Panc1 (cell line): ENCODE data around the gene CD83.

Experiments
- TCF7L2 ChIP-seq: IDR thresholded peaks from 2 replicates; pipeline ENCODE4 v1.6.1; 2011; ENCODE audit warnings: mild to moderate bottlenecking, low read depth, low read length, inconsistent platforms
- TF ChIP-seq, protein P1 (sequence below): fragments of 450-650 bp; IDR thresholded peaks from 2 replicates; pipeline ENCODE4 v1.5.1; 2017; ENCODE audit warnings: mild to moderate bottlenecking
- TF ChIP-seq, protein P2 (sequence below), 2 experiments: IDR thresholded peaks; 2 replicates each; pipeline ENCODE4 v1.6.1; 2011 to 2012; ENCODE audit warnings: low read depth in 2 of 2, control low read depth in 1 of 2, low read length in 1 of 2, mild to moderate bottlenecking in 1 of 2, moderate library complexity in 1 of 2; ENCODE audit not compliant: insufficient read depth in 1 of 2

DNA sequence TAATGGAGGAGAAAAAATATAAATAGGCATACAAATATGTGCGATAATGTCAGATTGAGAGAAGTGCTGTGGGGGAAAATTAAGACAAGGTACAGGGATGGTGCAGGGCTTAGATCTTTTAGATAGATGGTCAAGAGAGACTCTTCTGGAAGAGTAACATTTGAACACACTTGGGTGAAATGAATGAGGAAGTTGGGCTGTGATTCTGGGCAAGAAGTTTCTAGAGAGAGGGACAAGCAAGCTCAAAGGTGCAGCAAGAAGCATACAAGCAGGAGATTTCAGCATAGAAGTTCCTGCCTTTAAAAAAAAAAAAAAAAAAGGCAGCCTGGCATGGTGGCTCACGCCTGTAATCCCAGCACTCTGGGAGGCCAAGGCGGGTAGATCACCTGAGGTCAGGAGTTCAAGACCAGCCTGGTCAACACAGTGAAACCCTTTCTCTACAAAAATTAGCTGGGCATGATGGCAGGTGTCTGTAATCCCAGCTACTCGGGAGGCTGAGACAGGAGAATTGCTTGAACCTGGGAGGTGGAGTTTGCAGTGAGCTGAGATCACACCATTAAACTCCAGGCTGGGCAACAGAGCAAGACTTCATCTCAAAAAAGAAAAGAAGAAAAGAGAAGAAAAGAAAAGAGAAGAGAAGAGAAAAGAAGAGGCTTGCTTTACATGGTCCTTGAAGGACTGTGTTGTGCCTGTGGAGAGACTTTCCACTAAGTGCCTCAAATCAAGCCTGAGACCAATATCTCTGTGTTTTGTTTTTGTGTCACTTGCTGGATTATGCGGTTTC lies 9.7 kb upstream of the CD83 start:
- TF ChIP-seq, protein P1, sequence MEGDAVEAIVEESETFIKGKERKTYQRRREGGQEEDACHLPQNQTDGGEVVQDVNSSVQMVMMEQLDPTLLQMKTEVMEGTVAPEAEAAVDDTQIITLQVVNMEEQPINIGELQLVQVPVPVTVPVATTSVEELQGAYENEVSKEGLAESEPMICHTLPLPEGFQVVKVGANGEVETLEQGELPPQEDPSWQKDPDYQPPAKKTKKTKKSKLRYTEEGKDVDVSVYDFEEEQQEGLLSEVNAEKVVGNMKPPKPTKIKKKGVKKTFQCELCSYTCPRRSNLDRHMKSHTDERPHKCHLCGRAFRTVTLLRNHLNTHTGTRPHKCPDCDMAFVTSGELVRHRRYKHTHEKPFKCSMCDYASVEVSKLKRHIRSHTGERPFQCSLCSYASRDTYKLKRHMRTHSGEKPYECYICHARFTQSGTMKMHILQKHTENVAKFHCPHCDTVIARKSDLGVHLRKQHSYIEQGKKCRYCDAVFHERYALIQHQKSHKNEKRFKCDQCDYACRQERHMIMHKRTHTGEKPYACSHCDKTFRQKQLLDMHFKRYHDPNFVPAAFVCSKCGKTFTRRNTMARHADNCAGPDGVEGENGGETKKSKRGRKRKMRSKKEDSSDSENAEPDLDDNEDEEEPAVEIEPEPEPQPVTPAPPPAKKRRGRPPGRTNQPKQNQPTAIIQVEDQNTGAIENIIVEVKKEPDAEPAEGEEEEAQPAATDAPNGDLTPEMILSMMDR, result no peak
- TF ChIP-seq, protein P2, sequence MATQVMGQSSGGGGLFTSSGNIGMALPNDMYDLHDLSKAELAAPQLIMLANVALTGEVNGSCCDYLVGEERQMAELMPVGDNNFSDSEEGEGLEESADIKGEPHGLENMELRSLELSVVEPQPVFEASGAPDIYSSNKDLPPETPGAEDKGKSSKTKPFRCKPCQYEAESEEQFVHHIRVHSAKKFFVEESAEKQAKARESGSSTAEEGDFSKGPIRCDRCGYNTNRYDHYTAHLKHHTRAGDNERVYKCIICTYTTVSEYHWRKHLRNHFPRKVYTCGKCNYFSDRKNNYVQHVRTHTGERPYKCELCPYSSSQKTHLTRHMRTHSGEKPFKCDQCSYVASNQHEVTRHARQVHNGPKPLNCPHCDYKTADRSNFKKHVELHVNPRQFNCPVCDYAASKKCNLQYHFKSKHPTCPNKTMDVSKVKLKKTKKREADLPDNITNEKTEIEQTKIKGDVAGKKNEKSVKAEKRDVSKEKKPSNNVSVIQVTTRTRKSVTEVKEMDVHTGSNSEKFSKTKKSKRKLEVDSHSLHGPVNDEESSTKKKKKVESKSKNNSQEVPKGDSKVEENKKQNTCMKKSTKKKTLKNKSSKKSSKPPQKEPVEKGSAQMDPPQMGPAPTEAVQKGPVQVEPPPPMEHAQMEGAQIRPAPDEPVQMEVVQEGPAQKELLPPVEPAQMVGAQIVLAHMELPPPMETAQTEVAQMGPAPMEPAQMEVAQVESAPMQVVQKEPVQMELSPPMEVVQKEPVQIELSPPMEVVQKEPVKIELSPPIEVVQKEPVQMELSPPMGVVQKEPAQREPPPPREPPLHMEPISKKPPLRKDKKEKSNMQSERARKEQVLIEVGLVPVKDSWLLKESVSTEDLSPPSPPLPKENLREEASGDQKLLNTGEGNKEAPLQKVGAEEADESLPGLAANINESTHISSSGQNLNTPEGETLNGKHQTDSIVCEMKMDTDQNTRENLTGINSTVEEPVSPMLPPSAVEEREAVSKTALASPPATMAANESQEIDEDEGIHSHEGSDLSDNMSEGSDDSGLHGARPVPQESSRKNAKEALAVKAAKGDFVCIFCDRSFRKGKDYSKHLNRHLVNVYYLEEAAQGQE (IDR thresholded peaks at IDR 0.05; ENCODE audit: insufficient read depth in 1 of 2, low read depth in 2 of 2, low read length in 1 of 2), result no peak
- TF ChIP-seq TCF7L2, result no peak
